Chondrocyte (in vitro differentiated cells): ENCODE measurements around the gene KLK12. TPM values are rescaled to one million over a fixed set of nuclear protein-coding genes. Genes with fewer than 3 reads are reported as not detected.

ENCODE experiments used
- DNase-seq: peaks from one replicate; pipeline ENCODE4 v3.0.0; 2021; ENCODE audit warnings: mixed read lengths, low spot score
- H3K27ac Mint-ChIP-seq: one replicate; pipeline ENCODE4 v1.8.0; 2021; ENCODE audit warnings: mild to moderate bottlenecking, moderate library complexity, mixed read lengths; ENCODE audit not compliant: unreplicated experiment
- H3K27me3 Mint-ChIP-seq: 2 replicates; pipeline ENCODE4 v1.8.0; 2021; ENCODE audit warnings: low read depth, mixed read lengths
- H3K36me3 Mint-ChIP-seq: 2 replicates; pipeline ENCODE4 v1.8.0; 2021; ENCODE audit warnings: low read depth, mixed read lengths
- H3K4me1 Mint-ChIP-seq: 2 replicates; pipeline ENCODE4 v1.8.0; 2021; ENCODE audit warnings: low read depth, mild to moderate bottlenecking, mixed read lengths
- H3K4me3 Mint-ChIP-seq: one replicate; pipeline ENCODE4 v1.8.0; 2021; ENCODE audit warnings: mild to moderate bottlenecking, moderate library complexity, mixed read lengths; ENCODE audit not compliant: unreplicated experiment
- H3K9me3 Mint-ChIP-seq: 2 replicates; pipeline ENCODE4 v1.8.0; 2021; ENCODE audit warnings: low read depth, mixed read lengths
- CTCF ChIP-seq: fragments of 200-600 bp; sonication (generic); IDR thresholded peaks from 2 replicates; pipeline ENCODE4 v1.5.0; 2021; ENCODE audit warnings: antibody characterized with exemption, mild to moderate bottlenecking, moderate library complexity
- total RNA-seq: library from RNA; stranded (reverse); gene quantifications from 3 replicates; pipeline ENCODE4 v1.2.1, GENCODE V29; 2021

The KLK12 gene
- total RNA-seq, 1 donor from 2014 or later: not detected

- no peak for DNase-seq
- Mint-ChIP-seq H3K27ac (no peak overlapping the region), H3K27me3 (peaks cover 22% of the 10 kb centered on the region), H3K4me1 (no peaks in the 10 kb centered on the region), H3K4me3 (no peak overlapping the region), H3K36me3 (no peaks in the 10 kb centered on the region), H3K9me3 (peaks cover 3% of the 10 kb centered on the region)
- no peak for TF ChIP-seq CTCF
These were observed 21.1 kb upstream of the KLK12 start for GRCh38 chr19:51055866-51056265.

- H3K27me3 Mint-ChIP-seq: peaks cover 4% of the 10 kb centered on the region
These were observed 12.2 kb upstream of the KLK12 start for GRCh38 chr19:51047031-51047335.

GRCh38 chr19:51044327-51044726 is 9.5 kb upstream of the KLK12 start:
- Mint-ChIP-seq H3K27me3 (peaks cover 4% of the 10 kb centered on the region), H3K9me3 (peaks cover 7% of the 10 kb centered on the region), H3K4me1 (no peaks in the 10 kb centered on the region), H3K27ac (no peak overlapping the region), H3K36me3 (no peaks in the 10 kb centered on the region), H3K4me3 (no peak overlapping the region)
- TF ChIP-seq CTCF: no peak
- no peak for DNase-seq

More at GRCh38 chr19:51047031-51047335, 12.2 kb upstream of the KLK12 start:
- no peak overlapping the region for H3K4me3 Mint-ChIP-seq
- H3K4me1 Mint-ChIP-seq: no peaks in the 10 kb centered on the region
- no peak for TF ChIP-seq CTCF
- peaks cover 4% of the 10 kb centered on the region for H3K9me3 Mint-ChIP-seq
- H3K27ac Mint-ChIP-seq: no peak overlapping the region
- no peak for DNase-seq
- H3K36me3 Mint-ChIP-seq: no peaks in the 10 kb centered on the region

GRCh38 chr19:51043497-51043896 is 8.7 kb upstream of the KLK12 start:
- H3K27ac Mint-ChIP-seq: no peak overlapping the region
- no peaks in the 10 kb centered on the region for H3K4me1 Mint-ChIP-seq
- peaks cover 3% of the 10 kb centered on the region for H3K9me3 Mint-ChIP-seq
- peaks cover 4% of the 10 kb centered on the region for H3K27me3 Mint-ChIP-seq
- TF ChIP-seq CTCF: no peak
- DNase-seq: no peak
- no peaks in the 10 kb centered on the region for H3K36me3 Mint-ChIP-seq
- no peak overlapping the region for H3K4me3 Mint-ChIP-seq

GRCh38 chr19:51040151-51040550 is 5.3 kb upstream of the KLK12 start:
- H3K9me3 Mint-ChIP-seq: peaks cover 3% of the 10 kb centered on the region
- H3K36me3 Mint-ChIP-seq: no peaks in the 10 kb centered on the region
- no peak for DNase-seq
- TF ChIP-seq CTCF: no peak
- H3K4me1 Mint-ChIP-seq: no peaks in the 10 kb centered on the region
- H3K27me3 Mint-ChIP-seq: no peaks in the 10 kb centered on the region
- H3K27ac Mint-ChIP-seq: no peak overlapping the region
- H3K4me3 Mint-ChIP-seq: no peak overlapping the region
